NOMO-1 treated with DMSO at 0.1 percent for 48 hours (cell line): ENCODE results near the gene TGM1.
A peak's percentile ranks its signal among the peaks of the same experiment; 100 is the strongest.
"Not testable (repeated sequence)": the region's sequence is repeated elsewhere in the genome, so short reads cannot be mapped to it uniquely, and the experiment has no call there.

Experiments
- DNase-seq: peaks from one replicate; lab custom pipeline; 2025; ENCODE audit not compliant: unreplicated experiment; lab: John Stamatoyannopoulos, UW

TGM1 gene

GRCh38 chr14:24255438-24255837, 7.5 kb downstream of the TGM1 start:
- DNase-seq, result no peak

GRCh38 chr14:24254630-24255392, 8.2 kb downstream of the TGM1 start:
- no peak for DNase-seq

- DNase-seq, result no peak
These were observed 9.0 kb downstream of the TGM1 start for GRCh38 chr14:24253936-24254335.

GRCh38 chr14:24252289-24253124, 10.5 kb downstream of the TGM1 start:
- no peak for DNase-seq

GRCh38 chr14:24251880-24252288, 11.1 kb downstream of the TGM1 start:
- DNase-seq, result no peak

GRCh38 chr14:24250354-24250753, 12.6 kb downstream of the TGM1 start:
- DNase-seq, result no peak

GRCh38 chr14:24249230-24250021, 13.6 kb downstream of the TGM1 start:
- no peak for DNase-seq

- DNase-seq, result no peak
These were observed 15.6 kb downstream of the TGM1 start for GRCh38 chr14:24247422-24247821.

- peak; percentile 43 for DNase-seq
These were observed 16.2 kb downstream of the TGM1 start for GRCh38 chr14:24246765-24247212.

GRCh38 chr14:24245350-24245749, 17.6 kb downstream of the TGM1 start:
- not testable (repeated sequence) for DNase-seq

- DNase-seq, result peak; percentile 65
These were observed 19.6 kb downstream of the TGM1 start for GRCh38 chr14:24243336-24243836.

GRCh38 chr14:24241829-24242443, 21.0 kb downstream of the TGM1 start:
- peak; percentile 97 for DNase-seq

- no peak for DNase-seq
These were observed 22.7 kb downstream of the TGM1 start for GRCh38 chr14:24240110-24240918.

GRCh38 chr14:24238527-24239037, 24.4 kb downstream of the TGM1 start:
- no peak for DNase-seq

GRCh38 chr14:24238123-24238522, 24.9 kb downstream of the TGM1 start:
- DNase-seq, result no peak

- DNase-seq, result no peak
These were observed 25.5 kb downstream of the TGM1 start for GRCh38 chr14:24237463-24237955.

- DNase-seq, result no peak
These were observed 26.1 kb downstream of the TGM1 start for GRCh38 chr14:24236689-24237462.

GRCh38 chr14:24235804-24236688, 26.9 kb downstream of the TGM1 start:
- no peak for DNase-seq
